ENCODE data around the gene SPTBN1.
"Not testable (repeated sequence)": the region's sequence is repeated elsewhere in the genome, so short reads cannot be mapped to it uniquely, and the experiment has no call there.

SPTBN1 gene

GRCh38 chr2:54483426-54483825, 27.3 kb downstream of the SPTBN1 start:
- Histone ChIP-seq H3K36me3 (ENCODE audit: control insufficient read depth, insufficient read depth, low read length) (peaks cover 6% of the 10 kb centered on the region; the same call in 1 of the 2 replicates), H3K27ac (ENCODE audit: low read depth, low read length) (no peak overlapping the region; the same call in 1 of the 2 replicates), H3K4me3 (ENCODE audit: low read depth, low read length) (no peak overlapping the region; the same call in 1 of the 2 replicates), H3K4me1 (ENCODE audit: control insufficient read depth, insufficient read depth, low read length) (peaks cover 16% of the 10 kb centered on the region; the same call in 1 of the 2 replicates), H3K9ac (ENCODE audit: low read length) (peak overlapping the region; percentile 38), H3K9me3 (ENCODE audit: control insufficient read depth, insufficient read depth, low read depth, low read length) (peaks cover 13% of the 10 kb centered on the region), H3K27me3 (ENCODE audit: control insufficient read depth, insufficient read depth, low read length) (no peaks in the 10 kb centered on the region)

- H3K4me3 ChIP-seq (ENCODE audit: low read depth, low read length); H3K27ac ChIP-seq (ENCODE audit: low read depth, low read length); H3K9ac ChIP-seq (ENCODE audit: low read length); H3K36me3 ChIP-seq (ENCODE audit: control insufficient read depth, insufficient read depth, low read length); H3K27me3 ChIP-seq (ENCODE audit: control insufficient read depth, insufficient read depth, low read length): not testable (repeated sequence)
- Histone ChIP-seq H3K4me1 (ENCODE audit: control insufficient read depth, insufficient read depth, low read length) (peaks cover 16% of the 10 kb centered on the region; the same call in 1 of the 2 replicates), H3K9me3 (ENCODE audit: control insufficient read depth, insufficient read depth, low read depth, low read length) (peaks cover 13% of the 10 kb centered on the region)
Measured at GRCh38 chr2:54485756-54486155, 29.6 kb downstream of the SPTBN1 start.

- no peaks in the 10 kb centered on the region for H3K27me3 ChIP-seq (ENCODE audit: control insufficient read depth, insufficient read depth, low read length)
- H3K9me3 ChIP-seq (ENCODE audit: control insufficient read depth, insufficient read depth, low read depth, low read length): peaks cover 13% of the 10 kb centered on the region
- peaks cover 6% of the 10 kb centered on the region; the same call in 1 of the 2 replicates for H3K36me3 ChIP-seq (ENCODE audit: control insufficient read depth, insufficient read depth, low read length)
- peaks cover 18% of the 10 kb centered on the region; the same call in 1 of the 2 replicates for H3K4me1 ChIP-seq (ENCODE audit: control insufficient read depth, insufficient read depth, low read length)
- no peak overlapping the region for H3K4me3 ChIP-seq (ENCODE audit: low read depth, low read length)
- H3K27ac ChIP-seq (ENCODE audit: low read depth, low read length): no peak overlapping the region
- H3K9ac ChIP-seq (ENCODE audit: low read length): no peak overlapping the region
Measured at GRCh38 chr2:54486766-54487165, 30.6 kb downstream of the SPTBN1 start.

GRCh38 chr2:54490863-54491262, 34.7 kb downstream of the SPTBN1 start:
- Histone ChIP-seq H3K9ac (ENCODE audit: low read length) (no peak overlapping the region), H3K27ac (ENCODE audit: low read depth, low read length) (no peak overlapping the region), H3K27me3 (ENCODE audit: control insufficient read depth, insufficient read depth, low read length) (no peaks in the 10 kb centered on the region), H3K36me3 (ENCODE audit: control insufficient read depth, insufficient read depth, low read length) (no peaks in the 10 kb centered on the region), H3K9me3 (ENCODE audit: control insufficient read depth, insufficient read depth, low read depth, low read length) (no peaks in the 10 kb centered on the region), H3K4me1 (ENCODE audit: control insufficient read depth, insufficient read depth, low read length) (peaks cover 9% of the 10 kb centered on the region), H3K4me3 (ENCODE audit: low read depth, low read length) (no peak overlapping the region)

- Histone ChIP-seq H3K27ac (ENCODE audit: low read depth, low read length) (no peak overlapping the region), H3K9me3 (ENCODE audit: control insufficient read depth, insufficient read depth, low read depth, low read length) (no peaks in the 10 kb centered on the region), H3K27me3 (ENCODE audit: control insufficient read depth, insufficient read depth, low read length) (no peaks in the 10 kb centered on the region), H3K9ac (ENCODE audit: low read length) (no peak overlapping the region), H3K4me1 (ENCODE audit: control insufficient read depth, insufficient read depth, low read length) (peaks cover 19% of the 10 kb centered on the region), H3K36me3 (ENCODE audit: control insufficient read depth, insufficient read depth, low read length) (no peaks in the 10 kb centered on the region), H3K4me3 (ENCODE audit: low read depth, low read length) (no peak overlapping the region)
Measured at GRCh38 chr2:54492335-54492734, 36.2 kb downstream of the SPTBN1 start.

- Histone ChIP-seq H3K4me1 (ENCODE audit: control insufficient read depth, insufficient read depth, low read length) (peaks cover 36% of the 10 kb centered on the region), H3K4me3 (ENCODE audit: low read depth, low read length) (no peak overlapping the region), H3K27me3 (ENCODE audit: control insufficient read depth, insufficient read depth, low read length) (no peaks in the 10 kb centered on the region), H3K27ac (ENCODE audit: low read depth, low read length) (no peak overlapping the region), H3K9ac (ENCODE audit: low read length) (no peak overlapping the region), H3K36me3 (ENCODE audit: control insufficient read depth, insufficient read depth, low read length) (no peaks in the 10 kb centered on the region), H3K9me3 (ENCODE audit: control insufficient read depth, insufficient read depth, low read depth, low read length) (no peaks in the 10 kb centered on the region)
Measured at GRCh38 chr2:54494087-54494486, 38.0 kb downstream of the SPTBN1 start.

- Histone ChIP-seq H3K27me3 (ENCODE audit: control insufficient read depth, insufficient read depth, low read length) (no peaks in the 10 kb centered on the region), H3K9ac (ENCODE audit: low read length) (no peak overlapping the region), H3K9me3 (ENCODE audit: control insufficient read depth, insufficient read depth, low read depth, low read length) (no peaks in the 10 kb centered on the region), H3K4me3 (ENCODE audit: low read depth, low read length) (no peak overlapping the region), H3K36me3 (ENCODE audit: control insufficient read depth, insufficient read depth, low read length) (no peaks in the 10 kb centered on the region), H3K4me1 (ENCODE audit: control insufficient read depth, insufficient read depth, low read length) (peaks cover 33% of the 10 kb centered on the region), H3K27ac (ENCODE audit: low read depth, low read length) (no peak overlapping the region)
Measured at GRCh38 chr2:54496920-54497319, 40.8 kb downstream of the SPTBN1 start.

- Histone ChIP-seq H3K4me1 (ENCODE audit: control insufficient read depth, insufficient read depth, low read length) (peaks cover 34% of the 10 kb centered on the region), H3K36me3 (ENCODE audit: control insufficient read depth, insufficient read depth, low read length) (no peaks in the 10 kb centered on the region), H3K27ac (ENCODE audit: low read depth, low read length) (peak overlapping the region; percentile 66; the same call in 1 of the 2 replicates)
Measured at GRCh38 chr2:54497763-54498680, 41.9 kb downstream of the SPTBN1 start.

GRCh38 chr2:54499661-54500060, 43.5 kb downstream of the SPTBN1 start:
- H3K36me3 ChIP-seq (ENCODE audit: control insufficient read depth, insufficient read depth, low read length): no peaks in the 10 kb centered on the region
- H3K4me3 ChIP-seq (ENCODE audit: low read depth, low read length): no peak overlapping the region
- no peak overlapping the region for H3K9ac ChIP-seq (ENCODE audit: low read length)
- peaks cover 34% of the 10 kb centered on the region for H3K4me1 ChIP-seq (ENCODE audit: control insufficient read depth, insufficient read depth, low read length)
- H3K27me3 ChIP-seq (ENCODE audit: control insufficient read depth, insufficient read depth, low read length): no peaks in the 10 kb centered on the region
- H3K9me3 ChIP-seq (ENCODE audit: control insufficient read depth, insufficient read depth, low read depth, low read length): no peaks in the 10 kb centered on the region
- no peak overlapping the region for H3K27ac ChIP-seq (ENCODE audit: low read depth, low read length)

More at GRCh38 chr2:54497763-54498680, 41.9 kb downstream of the SPTBN1 start:
- Histone ChIP-seq H3K9me3 (ENCODE audit: control insufficient read depth, insufficient read depth, low read depth, low read length) (no peaks in the 10 kb centered on the region), H3K9ac (ENCODE audit: low read length) (no peak overlapping the region), H3K4me3 (ENCODE audit: low read depth, low read length) (no peak overlapping the region), H3K27me3 (ENCODE audit: control insufficient read depth, insufficient read depth, low read length) (no peaks in the 10 kb centered on the region)

GRCh38 chr2:54500404-54501205, 44.5 kb downstream of the SPTBN1 start:
- Histone ChIP-seq H3K9ac (ENCODE audit: low read length) (no peak overlapping the region), H3K36me3 (ENCODE audit: control insufficient read depth, insufficient read depth, low read length) (no peaks in the 10 kb centered on the region), H3K27me3 (ENCODE audit: control insufficient read depth, insufficient read depth, low read length) (no peaks in the 10 kb centered on the region), H3K27ac (ENCODE audit: low read depth, low read length) (no peak overlapping the region), H3K9me3 (ENCODE audit: control insufficient read depth, insufficient read depth, low read depth, low read length) (no peaks in the 10 kb centered on the region), H3K4me1 (ENCODE audit: control insufficient read depth, insufficient read depth, low read length) (peaks cover 34% of the 10 kb centered on the region), H3K4me3 (ENCODE audit: low read depth, low read length) (no peak overlapping the region)

GRCh38 chr2:54502731-54503130, 46.6 kb downstream of the SPTBN1 start:
- no peaks in the 10 kb centered on the region for H3K27me3 ChIP-seq (ENCODE audit: control insufficient read depth, insufficient read depth, low read length)
- H3K36me3 ChIP-seq (ENCODE audit: control insufficient read depth, insufficient read depth, low read length): no peaks in the 10 kb centered on the region
- no peak overlapping the region for H3K27ac ChIP-seq (ENCODE audit: low read depth, low read length)
- H3K4me3 ChIP-seq (ENCODE audit: low read depth, low read length): no peak overlapping the region
- H3K9me3 ChIP-seq (ENCODE audit: control insufficient read depth, insufficient read depth, low read depth, low read length): no peaks in the 10 kb centered on the region
- no peak overlapping the region for H3K9ac ChIP-seq (ENCODE audit: low read length)
- H3K4me1 ChIP-seq (ENCODE audit: control insufficient read depth, insufficient read depth, low read length): peaks cover 20% of the 10 kb centered on the region
